Gastroesophageal sphincter (tissue), 4 donors: ENCODE measurements around the gene HNRNPA1. TPM values are rescaled to one million over a fixed set of nuclear protein-coding genes. Genes with fewer than 3 reads are reported as not detected.
"Not testable (repeated sequence)": the region's sequence is repeated elsewhere in the genome, so short reads cannot be mapped to it uniquely, and the experiment has no call there.

Source experiments
- ATAC-seq: fragments of 150-250 bp; one replicate; pipeline ENCODE4 v1.9.1; 2016; ENCODE audit warnings: mild to moderate bottlenecking, moderate library complexity
- H3K27ac ChIP-seq, 4 donors: fragments of 200-600 bp; sonication (generic) in 3 of 4; 1 replicate in 3 of 4; 2 replicates in 1 of 4; pipeline ENCODE4 v1.5.1; 2016 to 2019
- H3K27me3 ChIP-seq: fragments of 200-600 bp; sonication (generic); one replicate; pipeline ENCODE4 v1.5.1; 2019
- H3K36me3 ChIP-seq, 2 donors: fragments of 200-600 bp; sonication (generic); one replicate each; pipeline ENCODE4 v1.5.1; 2019; ENCODE audit warnings: control low read depth in 1 of 2
- H3K4me1 ChIP-seq, 3 donors: fragments of 200-600 bp; sonication (generic); 1 replicate in 2 of 3; 2 replicates in 1 of 3; pipeline ENCODE4 v1.5.1; 2016 to 2019; ENCODE audit warnings: control low read depth in 2 of 3
- H3K4me3 ChIP-seq, 2 donors: fragments of 200-600 bp; sonication (generic); one replicate each; pipeline ENCODE4 v1.5.1; 2019; ENCODE audit warnings: mild to moderate bottlenecking in 1 of 2, moderate library complexity in 1 of 2
- H3K9me3 ChIP-seq, 3 donors: fragments of 200-600 bp; sonication (generic); one replicate each; pipeline ENCODE4 v1.5.1; 2017 to 2019; ENCODE audit warnings: control low read depth in 2 of 3
- CTCF ChIP-seq, 4 experiments: fragments of 200-600 bp in 2 of 4; fragments of 450-650 bp in 2 of 4; sonication (generic) in 1 of 4; IDR thresholded peaks; one replicate each; pipeline ENCODE4 v1.5.1; 2017 to 2019; ENCODE audit warnings: antibody characterized with exemption in 4 of 4, mild to moderate bottlenecking in 2 of 4, moderate library complexity in 2 of 4
- EP300 ChIP-seq: sonication (generic); formaldehyde crosslinking; IDR thresholded peaks from one replicate; pipeline ENCODE4 v1.6.1; 2017; ENCODE audit warnings: antibody characterized with exemption, mild to moderate bottlenecking
- POLR2A ChIP-seq, 2 donors: fragments of 450-650 bp; IDR thresholded peaks; one replicate each; pipeline ENCODE4 v1.6.1; 2017; ENCODE audit warnings: antibody characterized with exemption in 2 of 2, mild to moderate bottlenecking in 2 of 2, moderate library complexity in 1 of 2
- POLR2AphosphoS5 ChIP-seq: sonication (generic); formaldehyde crosslinking; IDR thresholded peaks from one replicate; pipeline ENCODE4 v1.6.1; 2017; ENCODE audit warnings: antibody characterized with exemption
- WGBS, 2 donors: methylation state at CpG; one replicate each; pipeline ENCODE4 v1.1.5; 2018; ENCODE audit warnings: low coverage in 1 of 2; 5-methylcytosine and 5-hydroxymethylcytosine counted together
- total RNA-seq, 4 donors: library from RNA; depleted of rRNA; stranded (reverse); fragments of >200 nt; gene quantifications; one replicate each; pipeline ENCODE4 v1.1.0, GENCODE V29; 2016

The HNRNPA1 gene
- total RNA-seq, 4 donors from 2014 or later, result 250 to 459 (median 349) TPM

GRCh38 chr12:54279632-54280467 lies 676 bp upstream of the HNRNPA1 start, which contains the start of gene CBX5:
TSS of gene CBX5 (minus strand) at chr12:54280122. CDS start at chr12:54257650, 22,472 bp downstream.
- H3K4me3 ChIP-seq, result peak within 1 kb of the TSS; percentile 63 to 98
- H3K27ac ChIP-seq, result peak within 1 kb of the TSS; percentile 86 to 96 (median 93)
- H3K36me3 ChIP-seq, result peaks cover 18 to 35% of the 10 kb centered on the region in 2 donors
- no peaks in the 10 kb centered on the region for H3K27me3 ChIP-seq
- ATAC-seq, result peak; percentile 90
- H3K4me1 ChIP-seq, result peaks cover 26 to 78% (median 40%) of the 10 kb centered on the region in 3 donors
- peak in 1 of 2 donors; percentile 59 for TF ChIP-seq POLR2A (IDR thresholded peaks at IDR 0.05)
- no peak for TF ChIP-seq EP300
- TF ChIP-seq POLR2AphosphoS5, result peak; percentile 93
- H3K9me3 ChIP-seq, result no peaks in the 10 kb centered on the region
- 0 to 1% methylated on average over 8 to 36 of the region's 49 CpGs for WGBS, 2 donors

GRCh38 chr12:54281261-54281638 lies 724 bp downstream of the HNRNPA1 start:
- Histone ChIP-seq H3K4me1 (peaks cover 29 to 79% (median 46%) of the 10 kb centered on the region in 3 donors), H3K4me3 (peak overlapping the region; percentile 63 to 98), H3K27ac (peak overlapping the region; percentile 86 to 96 (median 93)), H3K36me3 (peaks cover 18 to 49% of the 10 kb centered on the region in 2 donors)
- not testable (repeated sequence) for H3K9me3 ChIP-seq, ATAC-seq, H3K27me3 ChIP-seq
- WGBS, 2 donors, result 0% methylated on average over 1 to 9 of the region's 10 CpGs

DNA sequence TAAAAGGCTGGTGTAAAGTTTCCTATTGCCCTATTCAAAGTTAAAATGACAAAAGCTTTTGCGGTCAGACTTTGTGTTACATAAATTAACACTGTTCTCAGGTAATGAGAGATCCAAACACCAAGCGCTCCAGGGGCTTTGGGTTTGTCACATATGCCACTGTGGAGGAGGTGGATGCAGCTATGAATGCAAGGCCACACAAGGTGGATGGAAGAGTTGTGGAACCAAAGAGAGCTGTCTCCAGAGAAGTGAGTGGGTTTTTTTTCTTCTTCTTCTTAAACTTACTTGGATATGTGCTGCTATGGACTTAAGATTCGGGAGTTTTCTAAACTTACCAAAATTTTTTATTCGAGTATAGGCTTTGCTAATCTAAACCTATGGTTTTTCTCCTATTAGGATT lies 1.2 kb downstream of the HNRNPA1 start:
- Histone ChIP-seq H3K4me3 (peak overlapping the region; percentile 63 to 98), H3K4me1 (peaks cover 29 to 79% (median 46%) of the 10 kb centered on the region in 3 donors), H3K36me3 (peaks cover 19 to 54% of the 10 kb centered on the region in 2 donors), H3K27ac (peak overlapping the region; percentile 86 to 96 (median 93))
- H3K9me3 ChIP-seq, H3K27me3 ChIP-seq, ATAC-seq: not testable (repeated sequence)
- WGBS, 2 donors, result 12 to 26% methylated on average over 4 of the region's 4 CpGs

- 50 to 52% methylated on average over 6 to 11 of the region's 11 CpGs for WGBS, 2 donors
- no peaks in the 10 kb centered on the region for H3K27me3 ChIP-seq
- H3K9me3 ChIP-seq, result no peaks in the 10 kb centered on the region
- ATAC-seq, result no peak
- peak overlapping the region in 3 of 4 donors; percentile 15 to 28 (median 17) for H3K27ac ChIP-seq
- peak overlapping the region in 1 of 2 donors; percentile 63 for H3K4me3 ChIP-seq
- H3K4me1 ChIP-seq, result peaks cover 25 to 78% (median 40%) of the 10 kb centered on the region in 3 donors
- H3K36me3 ChIP-seq, result peaks cover 20 to 68% of the 10 kb centered on the region in 2 donors
- TF ChIP-seq POLR2A (IDR thresholded peaks at IDR 0.05) (no peak), CTCF (IDR thresholded peaks at IDR 0.05) (no peak), EP300 (no peak), POLR2AphosphoS5 (no peak)
Observed at GRCh38 chr12:54282949-54283593, 2.5 kb downstream of the HNRNPA1 start.

GRCh38 chr12:54284070-54284780 lies 3.7 kb downstream of the HNRNPA1 start:
- H3K27ac ChIP-seq, result not testable (repeated sequence)
- H3K4me3 ChIP-seq, result peak overlapping the region in 1 of 2 donors; percentile 63

GRCh38 chr12:54285150-54286041 lies 4.9 kb downstream of the HNRNPA1 start:
- no peak overlapping the region for H3K27ac ChIP-seq
- H3K4me1 ChIP-seq, result peaks cover 22 to 68% (median 34%) of the 10 kb centered on the region in 3 donors
- ATAC-seq, result no peak
- WGBS, 2 donors, result 45 to 51% methylated on average over 5 of the region's 5 CpGs
- TF ChIP-seq EP300, result no peak
- peak in 2 of 4 experiments; percentile 21 to 22 for TF ChIP-seq CTCF (IDR thresholded peaks at IDR 0.05)
- TF ChIP-seq POLR2AphosphoS5, result no peak
- no peak for TF ChIP-seq POLR2A (IDR thresholded peaks at IDR 0.05)
- no peaks in the 10 kb centered on the region for H3K9me3 ChIP-seq
- no peaks in the 10 kb centered on the region for H3K27me3 ChIP-seq
- no peak overlapping the region for H3K4me3 ChIP-seq
- peaks cover 20 to 83% of the 10 kb centered on the region in 2 donors for H3K36me3 ChIP-seq

More at GRCh38 chr12:54284070-54284780, 3.7 kb downstream of the HNRNPA1 start:
- H3K36me3 ChIP-seq, result peaks cover 20 to 79% of the 10 kb centered on the region in 2 donors
- not testable (repeated sequence) for H3K27me3 ChIP-seq, H3K9me3 ChIP-seq, ATAC-seq
- 26 to 56% methylated on average over 1 to 2 of the region's 2 CpGs for WGBS, 2 donors
- peaks cover 22 to 68% (median 34%) of the 10 kb centered on the region in 3 donors for H3K4me1 ChIP-seq
